HEK293 (cell line): Measurements from ENCODE around the gene WNT6.

Experiments
- CTCF ChIA-PET: fragments of 350-600 bp; formaldehyde crosslinking; extraction: SDS; loops from one replicate; lab custom pipeline; 2021; ENCODE audit warnings: antibody characterized with exemption; lab: Yijun Ruan, JAX
- POLR2A ChIA-PET: fragments of 300-600 bp; formaldehyde crosslinking; extraction: SDS; loops from one replicate; lab custom pipeline; 2020; ENCODE audit warnings: antibody characterized with exemption, inconsistent platforms; lab: Yijun Ruan, JAX
- H3K27ac ChIP-seq: fragments of 200-500 bp; sonication (Bioruptor generic); 2 replicates; pipeline ENCODE4 v1.5.1; 2014; ENCODE audit warnings: low read depth, low read length, control low read depth, inconsistent platforms; ENCODE audit errors: extremely low read depth
- H3K36me3 ChIP-seq, 2 experiments: fragments of 200-500 bp in 1 of 2; sonication (Bioruptor generic) in 1 of 2; 1 replicate in 1 of 2; 2 replicates in 1 of 2; pipeline ENCODE4 v1.5.1; 2014 to 2017; ENCODE audit warnings: inconsistent platforms in 2 of 2, low read length in 2 of 2; ENCODE audit not compliant: control insufficient read depth in 2 of 2, insufficient read depth in 1 of 2
- H3K4me1 ChIP-seq: fragments of 200-500 bp; sonication (Bioruptor generic); 2 replicates; pipeline ENCODE4 v1.5.1; 2014; ENCODE audit warnings: mild to moderate bottlenecking, low read length, inconsistent platforms; ENCODE audit not compliant: control insufficient read depth, insufficient read depth
- H3K4me3 ChIP-seq: 2 replicates; pipeline ENCODE4 v1.5.1; 2011; ENCODE audit warnings: low read depth, mild to moderate bottlenecking, control low read depth, low read length, moderate library complexity
- H3K9me3 ChIP-seq: fragments of 200-500 bp; sonication (Bioruptor generic); 2 replicates; pipeline ENCODE4 v1.5.1; 2014; ENCODE audit warnings: low read depth, low read length, inconsistent platforms; ENCODE audit not compliant: control insufficient read depth, insufficient read depth
- EGR2 ChIP-seq: fragments of 450-650 bp; formaldehyde crosslinking; IDR thresholded peaks from 2 replicates; pipeline ENCODE4 v1.5.1; 2016; ENCODE audit warnings: low read depth, missing biosample characterization, missing genetic modification characterization
- GFI1B ChIP-seq: fragments of 450-650 bp; formaldehyde crosslinking; IDR thresholded peaks from 2 replicates; pipeline ENCODE4 v1.5.1; 2016; ENCODE audit warnings: missing biosample characterization, missing genetic modification characterization
- HOXA7 ChIP-seq: sonication (generic); formaldehyde crosslinking; IDR thresholded peaks from 2 replicates; pipeline ENCODE4 v1.8.1; 2022; ENCODE audit warnings: missing genetic modification reagents, borderline replicate concordance
- IKZF3 ChIP-seq: fragments of 450-650 bp; IDR thresholded peaks from 2 replicates; pipeline ENCODE4 v1.5.0; 2018; ENCODE audit warnings: missing biosample characterization, mild to moderate bottlenecking, missing genetic modification characterization, moderate library complexity
- MEIS1 ChIP-seq: sonication (generic); formaldehyde crosslinking; IDR thresholded peaks from 2 replicates; pipeline ENCODE4 v1.8.1; 2022; ENCODE audit warnings: missing genetic modification reagents, mild to moderate bottlenecking, borderline replicate concordance
- SETDB1 ChIP-seq: IDR thresholded peaks from one replicate; pipeline ENCODE4 v1.6.1; 2017; ENCODE audit warnings: mild to moderate bottlenecking, low read length, moderate library complexity, mixed read lengths; ENCODE audit not compliant: insufficient read length
- ZBTB1 ChIP-seq: fragments of 450-650 bp; formaldehyde crosslinking; IDR thresholded peaks from 2 replicates; pipeline ENCODE4 v1.5.1; 2016; ENCODE audit warnings: missing biosample characterization, missing genetic modification characterization
- ZBTB20 ChIP-seq: fragments of 450-650 bp; formaldehyde crosslinking; IDR thresholded peaks from 2 replicates; pipeline ENCODE4 v1.5.1; 2016; ENCODE audit warnings: missing biosample characterization, missing genetic modification characterization
- ZBTB21 ChIP-seq: fragments of 450-650 bp; formaldehyde crosslinking; IDR thresholded peaks from 2 replicates; pipeline ENCODE4 v1.5.1; 2017; ENCODE audit warnings: missing biosample characterization, missing genetic modification characterization
- ZFHX2 ChIP-seq: fragments of 450-650 bp; formaldehyde crosslinking; conservative IDR thresholded peaks from 2 replicates; pipeline ENCODE4 v1.5.1; 2016; ENCODE audit warnings: missing biosample characterization, missing genetic modification characterization
- ZNF10 ChIP-seq: fragments of 450-650 bp; formaldehyde crosslinking; IDR thresholded peaks from 2 replicates; pipeline ENCODE4 v1.5.1; 2017; ENCODE audit warnings: missing biosample characterization, missing genetic modification characterization
- ZNF133 ChIP-seq: fragments of 450-650 bp; formaldehyde crosslinking; IDR thresholded peaks from 2 replicates; pipeline ENCODE4 v1.5.1; 2016; ENCODE audit warnings: missing biosample characterization, missing genetic modification characterization
- ZNF366 ChIP-seq: fragments of 450-650 bp; formaldehyde crosslinking; conservative IDR thresholded peaks from 2 replicates; pipeline ENCODE4 v1.5.1; 2016; ENCODE audit warnings: missing biosample characterization, missing genetic modification characterization
- ZNF37A ChIP-seq: fragments of 450-650 bp; IDR thresholded peaks from 2 replicates; pipeline ENCODE4 v1.5.1; 2018; ENCODE audit warnings: missing biosample characterization, missing genetic modification characterization
- ZNF473 ChIP-seq: fragments of 450-650 bp; formaldehyde crosslinking; IDR thresholded peaks from 2 replicates; pipeline ENCODE4 v1.5.1; 2017; ENCODE audit warnings: missing biosample characterization, missing genetic modification characterization
- ZNF501 ChIP-seq: fragments of 450-650 bp; formaldehyde crosslinking; IDR thresholded peaks from 2 replicates; pipeline ENCODE4 v1.5.1; 2016; ENCODE audit warnings: missing biosample characterization, missing genetic modification characterization
- ZNF549 ChIP-seq: fragments of 450-650 bp; IDR thresholded peaks from 2 replicates; pipeline ENCODE4 v1.5.1; 2018; ENCODE audit warnings: missing biosample characterization, missing genetic modification characterization, mild to moderate bottlenecking, inconsistent platforms, moderate library complexity
- ZNF621 ChIP-seq: fragments of 450-650 bp; formaldehyde crosslinking; IDR thresholded peaks from 2 replicates; pipeline ENCODE4 v1.5.1; 2017; ENCODE audit warnings: missing biosample characterization, missing genetic modification characterization
- ZNF658 ChIP-seq: fragments of 450-650 bp; formaldehyde crosslinking; IDR thresholded peaks from 2 replicates; pipeline ENCODE4; 2016; ENCODE audit warnings: missing biosample characterization, missing genetic modification characterization
- ZNF777 ChIP-seq: fragments of 450-650 bp; formaldehyde crosslinking; IDR thresholded peaks from 2 replicates; pipeline ENCODE4 v1.5.1; 2017; ENCODE audit warnings: missing biosample characterization, missing genetic modification characterization, borderline replicate concordance
- ZSCAN30 ChIP-seq: fragments of 450-650 bp; IDR thresholded peaks from 2 replicates; pipeline ENCODE4 v1.5.1; 2018; ENCODE audit warnings: missing biosample characterization, mild to moderate bottlenecking, missing genetic modification characterization, moderate library complexity
- TF ChIP-seq, protein P1 (sequence below): fragments of 450-650 bp; formaldehyde crosslinking; IDR thresholded peaks from 2 replicates; pipeline ENCODE4 v1.5.1; 2016; ENCODE audit warnings: missing biosample characterization, missing genetic modification characterization
- TF ChIP-seq, protein P2 (sequence below): fragments of 450-650 bp; formaldehyde crosslinking; IDR thresholded peaks from 2 replicates; pipeline ENCODE4 v1.5.1; 2017; ENCODE audit warnings: missing biosample characterization, missing genetic modification characterization
- TF ChIP-seq, protein P3 (sequence below): fragments of 450-650 bp; formaldehyde crosslinking; IDR thresholded peaks from 2 replicates; pipeline ENCODE4 v1.5.1; 2016; ENCODE audit warnings: missing biosample characterization, missing genetic modification characterization, borderline replicate concordance
- TF ChIP-seq, protein P4 (sequence below): fragments of 450-650 bp; formaldehyde crosslinking; IDR thresholded peaks from 2 replicates; pipeline ENCODE4 v1.5.1; 2016; ENCODE audit warnings: missing biosample characterization, missing genetic modification characterization

WNT6 gene

DNA sequence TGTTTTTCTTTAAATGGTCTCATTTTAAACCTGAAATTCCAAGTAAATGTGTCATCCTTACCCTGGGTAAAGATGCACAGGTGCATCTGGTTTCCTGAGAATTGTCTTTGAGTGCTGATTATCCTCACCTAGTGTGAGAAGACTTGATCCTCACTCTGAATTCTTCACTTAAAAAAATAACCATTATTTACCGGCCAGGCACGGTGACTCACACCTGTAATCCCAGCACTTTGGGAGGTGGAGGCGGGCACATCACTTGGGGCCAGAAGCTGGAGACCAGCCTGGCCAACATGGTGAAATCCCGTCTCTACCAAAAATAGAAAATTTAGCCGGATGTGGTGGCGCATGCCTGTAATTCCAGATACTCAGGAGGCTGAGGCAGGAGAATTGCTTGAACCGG lies 9.9 kb upstream of the WNT6 start:
- POLR2A ChIA-PET = interaction anchor here (0.9 kb wide), 1 partner anchor 47 kb away, joined by 3 read pairs; no protein-coding TSS in a partner anchor
- CTCF ChIA-PET = interaction anchor here (0.6 to 10.1 kb wide), 11 partner anchors 21 to 305 kb away, joined by 3 to 115 read pairs (median 3); partner anchors contain the start of gene TTLL4
- H3K9me3 ChIP-seq = no peaks in the 10 kb centered on the region
- H3K27ac ChIP-seq = no peak overlapping the region
- H3K4me1 ChIP-seq = 0 out of 2 replicates have a peak, but pooled peaks cover 6% of the 10 kb centered on the region
- TF ChIP-seq ZNF777 = no peak
- TF ChIP-seq ZNF10 (tag by site-specific recombination) = no peak
- TF ChIP-seq ZBTB20 (tag by site-specific recombination) = no peak
- TF ChIP-seq ZNF473 = no peak
- TF ChIP-seq HOXA7 (CRISPR knock-in tag) = no peak
- TF ChIP-seq, protein P1, sequence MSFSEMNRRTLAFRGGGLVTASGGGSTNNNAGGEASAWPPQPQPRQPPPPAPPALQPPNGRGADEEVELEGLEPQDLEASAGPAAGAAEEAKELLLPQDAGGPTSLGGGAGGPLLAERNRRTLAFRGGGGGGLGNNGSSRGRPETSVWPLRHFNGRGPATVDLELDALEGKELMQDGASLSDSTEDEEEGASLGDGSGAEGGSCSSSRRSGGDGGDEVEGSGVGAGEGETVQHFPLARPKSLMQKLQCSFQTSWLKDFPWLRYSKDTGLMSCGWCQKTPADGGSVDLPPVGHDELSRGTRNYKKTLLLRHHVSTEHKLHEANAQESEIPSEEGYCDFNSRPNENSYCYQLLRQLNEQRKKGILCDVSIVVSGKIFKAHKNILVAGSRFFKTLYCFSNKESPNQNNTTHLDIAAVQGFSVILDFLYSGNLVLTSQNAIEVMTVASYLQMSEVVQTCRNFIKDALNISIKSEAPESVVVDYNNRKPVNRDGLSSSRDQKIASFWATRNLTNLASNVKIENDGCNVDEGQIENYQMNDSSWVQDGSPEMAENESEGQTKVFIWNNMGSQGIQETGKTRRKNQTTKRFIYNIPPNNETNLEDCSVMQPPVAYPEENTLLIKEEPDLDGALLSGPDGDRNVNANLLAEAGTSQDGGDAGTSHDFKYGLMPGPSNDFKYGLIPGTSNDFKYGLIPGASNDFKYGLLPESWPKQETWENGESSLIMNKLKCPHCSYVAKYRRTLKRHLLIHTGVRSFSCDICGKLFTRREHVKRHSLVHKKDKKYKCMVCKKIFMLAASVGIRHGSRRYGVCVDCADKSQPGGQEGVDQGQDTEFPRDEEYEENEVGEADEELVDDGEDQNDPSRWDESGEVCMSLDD = no peak
- no peak for TF ChIP-seq ZNF133 (tag by site-specific recombination)
- TF ChIP-seq ZBTB1 (tag by site-specific recombination) = no peak
- TF ChIP-seq ZNF366 (tag by site-specific recombination) = no peak
- no peak for TF ChIP-seq MEIS1
- no peak for TF ChIP-seq ZBTB21 (tag by site-specific recombination)
- TF ChIP-seq, all 188 proteins: peak for 0
- H3K4me3 ChIP-seq = no peak overlapping the region
- no peaks in the 10 kb centered on the region for H3K36me3 ChIP-seq

DNA sequence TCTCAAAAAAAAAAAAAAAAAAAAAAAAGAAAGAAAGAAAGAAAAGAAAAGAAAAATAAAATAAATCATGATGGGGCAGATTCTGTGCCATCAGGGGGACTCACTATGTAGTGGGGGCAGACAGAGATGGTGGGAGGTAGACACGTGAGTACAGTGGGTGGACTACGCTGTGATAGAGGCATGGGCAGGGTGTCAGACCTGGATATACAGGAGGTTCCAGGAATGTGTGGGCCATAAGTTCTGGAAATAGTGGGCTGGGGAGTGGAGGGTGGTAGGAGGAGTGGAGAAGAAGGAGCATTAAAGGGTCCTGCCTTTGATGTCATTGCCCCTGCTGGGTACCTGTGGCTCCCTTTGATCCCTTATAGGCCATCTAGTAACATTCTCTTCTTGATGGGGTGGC lies 8.8 kb upstream of the WNT6 start:
- ChIA-PET CTCF (interaction anchor here (0.6 to 10.1 kb wide), 12 partner anchors 25 to 992 kb away, joined by 3 to 115 read pairs (median 3); no protein-coding TSS in a partner anchor), POLR2A (no interaction called here)
- no peak overlapping the region for H3K27ac ChIP-seq
- no peaks in the 10 kb centered on the region for H3K9me3 ChIP-seq
- peaks cover 6% of the 10 kb centered on the region; the same call in 1 of the 2 replicates for H3K4me1 ChIP-seq
- no peaks in the 10 kb centered on the region for H3K36me3 ChIP-seq
- TF ChIP-seq ZNF501 = no peak
- TF ChIP-seq IKZF3 (tag by site-specific recombination) = no peak
- no peak for TF ChIP-seq SETDB1
- TF ChIP-seq ZSCAN30 (tag by site-specific recombination) = no peak
- TF ChIP-seq ZNF37A = no peak
- TF ChIP-seq ZNF549 (tag by site-specific recombination) = no peak
- no peak for TF ChIP-seq ZNF658 (tag by site-specific recombination)
- TF ChIP-seq MEIS1 = no peak
- TF ChIP-seq, protein P2, sequence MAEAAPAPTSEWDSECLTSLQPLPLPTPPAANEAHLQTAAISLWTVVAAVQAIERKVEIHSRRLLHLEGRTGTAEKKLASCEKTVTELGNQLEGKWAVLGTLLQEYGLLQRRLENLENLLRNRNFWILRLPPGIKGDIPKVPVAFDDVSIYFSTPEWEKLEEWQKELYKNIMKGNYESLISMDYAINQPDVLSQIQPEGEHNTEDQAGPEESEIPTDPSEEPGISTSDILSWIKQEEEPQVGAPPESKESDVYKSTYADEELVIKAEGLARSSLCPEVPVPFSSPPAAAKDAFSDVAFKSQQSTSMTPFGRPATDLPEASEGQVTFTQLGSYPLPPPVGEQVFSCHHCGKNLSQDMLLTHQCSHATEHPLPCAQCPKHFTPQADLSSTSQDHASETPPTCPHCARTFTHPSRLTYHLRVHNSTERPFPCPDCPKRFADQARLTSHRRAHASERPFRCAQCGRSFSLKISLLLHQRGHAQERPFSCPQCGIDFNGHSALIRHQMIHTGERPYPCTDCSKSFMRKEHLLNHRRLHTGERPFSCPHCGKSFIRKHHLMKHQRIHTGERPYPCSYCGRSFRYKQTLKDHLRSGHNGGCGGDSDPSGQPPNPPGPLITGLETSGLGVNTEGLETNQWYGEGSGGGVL (tag by site-specific recombination) = no peak
- peak; percentile 84 for TF ChIP-seq ZFHX2
- peak; percentile 92 for TF ChIP-seq EGR2
- TF ChIP-seq, protein P3, sequence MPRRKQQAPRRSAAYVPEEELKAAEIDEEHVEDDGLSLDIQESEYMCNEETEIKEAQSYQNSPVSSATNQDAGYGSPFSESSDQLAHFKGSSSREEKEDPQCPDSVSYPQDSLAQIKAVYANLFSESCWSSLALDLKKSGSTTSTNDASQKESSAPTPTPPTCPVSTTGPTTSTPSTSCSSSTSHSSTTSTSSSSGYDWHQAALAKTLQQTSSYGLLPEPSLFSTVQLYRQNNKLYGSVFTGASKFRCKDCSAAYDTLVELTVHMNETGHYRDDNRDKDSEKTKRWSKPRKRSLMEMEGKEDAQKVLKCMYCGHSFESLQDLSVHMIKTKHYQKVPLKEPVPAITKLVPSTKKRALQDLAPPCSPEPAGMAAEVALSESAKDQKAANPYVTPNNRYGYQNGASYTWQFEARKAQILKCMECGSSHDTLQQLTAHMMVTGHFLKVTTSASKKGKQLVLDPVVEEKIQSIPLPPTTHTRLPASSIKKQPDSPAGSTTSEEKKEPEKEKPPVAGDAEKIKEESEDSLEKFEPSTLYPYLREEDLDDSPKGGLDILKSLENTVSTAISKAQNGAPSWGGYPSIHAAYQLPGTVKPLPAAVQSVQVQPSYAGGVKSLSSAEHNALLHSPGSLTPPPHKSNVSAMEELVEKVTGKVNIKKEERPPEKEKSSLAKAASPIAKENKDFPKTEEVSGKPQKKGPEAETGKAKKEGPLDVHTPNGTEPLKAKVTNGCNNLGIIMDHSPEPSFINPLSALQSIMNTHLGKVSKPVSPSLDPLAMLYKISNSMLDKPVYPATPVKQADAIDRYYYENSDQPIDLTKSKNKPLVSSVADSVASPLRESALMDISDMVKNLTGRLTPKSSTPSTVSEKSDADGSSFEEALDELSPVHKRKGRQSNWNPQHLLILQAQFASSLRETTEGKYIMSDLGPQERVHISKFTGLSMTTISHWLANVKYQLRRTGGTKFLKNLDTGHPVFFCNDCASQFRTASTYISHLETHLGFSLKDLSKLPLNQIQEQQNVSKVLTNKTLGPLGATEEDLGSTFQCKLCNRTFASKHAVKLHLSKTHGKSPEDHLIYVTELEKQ (tag by site-specific recombination) = no peak
- no peak for TF ChIP-seq ZBTB1 (tag by site-specific recombination)
- TF ChIP-seq GFI1B = no peak
- TF ChIP-seq, protein P4, sequence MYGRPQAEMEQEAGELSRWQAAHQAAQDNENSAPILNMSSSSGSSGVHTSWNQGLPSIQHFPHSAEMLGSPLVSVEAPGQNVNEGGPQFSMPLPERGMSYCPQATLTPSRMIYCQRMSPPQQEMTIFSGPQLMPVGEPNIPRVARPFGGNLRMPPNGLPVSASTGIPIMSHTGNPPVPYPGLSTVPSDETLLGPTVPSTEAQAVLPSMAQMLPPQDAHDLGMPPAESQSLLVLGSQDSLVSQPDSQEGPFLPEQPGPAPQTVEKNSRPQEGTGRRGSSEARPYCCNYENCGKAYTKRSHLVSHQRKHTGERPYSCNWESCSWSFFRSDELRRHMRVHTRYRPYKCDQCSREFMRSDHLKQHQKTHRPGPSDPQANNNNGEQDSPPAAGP = no peak
- no peak for TF ChIP-seq ZNF621 (tag by site-specific recombination)
- no peak overlapping the region for H3K4me3 ChIP-seq
